Osteoblast (primary cell): ENCODE results near the gene BPTF. TPM values are rescaled to one million over a fixed set of nuclear protein-coding genes. Genes with fewer than 3 reads are reported as not detected.
A peak's percentile ranks its signal among the peaks of the same experiment; 100 is the strongest.

Experiments
- DNase-seq: peaks from one replicate; pipeline ENCODE4 v3.0.0; 2011; ENCODE audit warnings: low spot score, mixed read lengths; ENCODE audit not compliant: insufficient read length; ENCODE audit errors: missing footprints
- H2AFZ ChIP-seq: 2 replicates; pipeline ENCODE4 v1.6.0; 2011; ENCODE audit warnings: mild to moderate bottlenecking, low read length
- H3K27ac ChIP-seq: 2 replicates; pipeline ENCODE4 v1.5.1; 2011; ENCODE audit warnings: mild to moderate bottlenecking, low read depth, low read length, moderate library complexity
- H3K27me3 ChIP-seq: 2 replicates; pipeline ENCODE4 v1.6.0; 2012; ENCODE audit warnings: mild to moderate bottlenecking, control low read depth, inconsistent platforms, low read length, moderate library complexity; ENCODE audit not compliant: insufficient read depth
- H3K36me3 ChIP-seq: 2 replicates; pipeline ENCODE4 v1.5.1; 2011; ENCODE audit warnings: mild to moderate bottlenecking, low read length, control low read depth, moderate library complexity; ENCODE audit not compliant: insufficient read depth
- H3K4me1 ChIP-seq: 2 replicates; pipeline ENCODE4 v1.5.1; 2011; ENCODE audit warnings: mild to moderate bottlenecking, low read length, control low read depth, moderate library complexity; ENCODE audit not compliant: insufficient read depth
- H3K4me2 ChIP-seq: 2 replicates; pipeline ENCODE4 v1.6.0; 2011; ENCODE audit warnings: mild to moderate bottlenecking, low read length; ENCODE audit not compliant: insufficient read depth
- H3K4me3 ChIP-seq: fragments of 200-600 bp; sonication (generic); 3 replicates; pipeline ENCODE4 v1.5.1; 2012; ENCODE audit warnings: mild to moderate bottlenecking, low read length, inconsistent platforms; ENCODE audit not compliant: insufficient read depth
- H3K79me2 ChIP-seq: 2 replicates; pipeline ENCODE4 v1.6.0; 2012; ENCODE audit warnings: mild to moderate bottlenecking, low read length, control low read depth, inconsistent platforms; ENCODE audit not compliant: insufficient read depth
- H3K9me3 ChIP-seq: 2 replicates; pipeline ENCODE4 v1.5.1; 2011; ENCODE audit warnings: low read depth, low read length, control low read depth
- H4K20me1 ChIP-seq: 2 replicates; pipeline ENCODE4 v1.6.0; 2012; ENCODE audit warnings: mild to moderate bottlenecking, low read length, control low read depth; ENCODE audit not compliant: insufficient read depth
- CTCF ChIP-seq: IDR thresholded peaks from 2 replicates; pipeline ENCODE4 v1.5.1; 2011; ENCODE audit warnings: mild to moderate bottlenecking, low read depth, low read length, moderate library complexity; ENCODE audit errors: extremely low read depth
- total RNA-seq: library from RNA; depleted of rRNA; stranded (reverse); fragments of >200 nt; gene quantifications from 2 replicates; pipeline ENCODE4 v1.2.3, GENCODE V29; 2012

Gene BPTF
- total RNA-seq, 1 donor: 59.7 TPM

GRCh38 chr17:67785122-67785477, 40.2 kb upstream of the BPTF start:
- H3K4me3 ChIP-seq: no peak overlapping the region
- no peaks in the 10 kb centered on the region for H3K4me1 ChIP-seq
- no peaks in the 10 kb centered on the region for H3K9me3 ChIP-seq
- TF ChIP-seq CTCF: no peak
- no peaks in the 10 kb centered on the region for H3K79me2 ChIP-seq
- H3K36me3 ChIP-seq: no peaks in the 10 kb centered on the region
- H3K4me2 ChIP-seq: no peak overlapping the region
- H3K27me3 ChIP-seq: no peaks in the 10 kb centered on the region
- no peak overlapping the region for H2AFZ ChIP-seq
- no peak for DNase-seq
- no peak overlapping the region for H3K27ac ChIP-seq
- no peaks in the 10 kb centered on the region for H4K20me1 ChIP-seq

- Histone ChIP-seq H3K36me3 (no peaks in the 10 kb centered on the region), H3K4me1 (no peaks in the 10 kb centered on the region), H4K20me1 (no peaks in the 10 kb centered on the region), H3K4me2 (no peak overlapping the region), H2AFZ (no peak overlapping the region), H3K27ac (no peak overlapping the region), H3K9me3 (no peaks in the 10 kb centered on the region), H3K27me3 (no peaks in the 10 kb centered on the region), H3K4me3 (no peak overlapping the region), H3K79me2 (no peaks in the 10 kb centered on the region)
- no peak for TF ChIP-seq CTCF
- DNase-seq: no peak
Observed at GRCh38 chr17:67785504-67785903, 39.8 kb upstream of the BPTF start.

DNA sequence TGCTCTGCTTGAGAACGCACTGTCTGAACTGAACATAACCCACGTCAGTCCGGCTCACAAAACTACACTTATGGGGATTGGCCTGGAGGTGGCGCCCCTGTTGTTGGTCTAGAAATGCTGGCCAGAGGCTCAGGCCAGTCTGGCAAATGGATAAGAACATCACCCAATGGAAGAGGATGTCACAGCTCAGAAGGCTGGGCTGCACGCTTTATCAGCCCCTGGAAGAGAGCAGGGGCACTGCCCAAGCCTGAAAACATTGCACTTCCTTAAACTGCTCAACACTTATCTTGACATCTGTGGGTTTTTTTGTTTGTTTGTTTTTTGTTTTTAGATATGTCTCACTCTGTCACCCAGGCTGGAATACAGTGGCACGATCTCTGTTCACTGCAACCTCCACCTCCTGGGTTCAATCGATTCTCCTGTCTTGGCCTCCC, 24.8 kb upstream of the BPTF start:
- Histone ChIP-seq H2AFZ (peak overlapping the region; percentile 37), H3K4me2 (no peak overlapping the region), H3K27me3 (peaks cover 4% of the 10 kb centered on the region), H3K4me1 (peaks cover 8% of the 10 kb centered on the region), H3K4me3 (no peak overlapping the region), H3K9me3 (no peaks in the 10 kb centered on the region), H3K79me2 (no peaks in the 10 kb centered on the region), H4K20me1 (no peaks in the 10 kb centered on the region), H3K36me3 (no peaks in the 10 kb centered on the region), H3K27ac (no peak overlapping the region)
- TF ChIP-seq CTCF: peak; percentile 82
- peak; percentile 93 for DNase-seq

DNA sequence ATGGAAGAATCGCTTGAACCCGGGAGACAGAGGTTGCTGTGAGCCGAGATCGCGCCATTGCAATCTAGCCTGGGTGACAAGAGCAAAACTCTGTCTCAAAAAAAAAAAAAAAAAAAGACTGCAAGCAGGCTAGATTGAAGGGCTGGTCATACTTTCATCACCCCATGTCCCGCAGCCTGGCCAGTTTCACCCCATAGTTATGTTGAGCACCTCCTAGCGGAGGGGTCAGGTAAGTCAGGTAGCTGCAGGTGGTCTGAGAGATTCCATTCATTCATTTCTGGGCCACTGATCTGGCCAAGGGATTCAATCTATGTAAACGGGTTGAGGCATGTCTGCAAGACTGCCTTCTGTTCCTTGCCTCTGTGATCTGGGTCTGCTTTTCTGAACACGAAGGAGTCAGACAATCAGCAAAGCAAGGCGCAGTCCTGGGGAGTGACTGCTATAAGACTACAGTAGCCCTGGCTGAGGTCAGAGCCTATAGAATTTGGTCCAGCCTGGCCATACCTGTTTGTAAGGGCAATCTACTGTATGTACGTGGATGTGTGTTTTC, 23.6 kb upstream of the BPTF start:
- Histone ChIP-seq H3K4me3 (no peak overlapping the region), H2AFZ (peak overlapping the region; percentile 25), H3K9me3 (no peaks in the 10 kb centered on the region), H3K4me2 (no peak overlapping the region), H3K27me3 (peaks cover 5% of the 10 kb centered on the region), H3K79me2 (no peaks in the 10 kb centered on the region), H3K27ac (no peak overlapping the region), H3K4me1 (peaks cover 5% of the 10 kb centered on the region), H3K36me3 (no peaks in the 10 kb centered on the region), H4K20me1 (no peaks in the 10 kb centered on the region)
- no peak for TF ChIP-seq CTCF
- DNase-seq: no peak
